ENCODE results near the gene C14orf93. TPM values are rescaled to one million over a fixed set of nuclear protein-coding genes. Genes with fewer than 3 reads are reported as not detected.
A peak's percentile ranks its signal among the peaks of the same experiment; 100 is the strongest.

C14orf93 gene
- total RNA-seq, 1 experiment from 2014 or later = 7.2 TPM

GRCh38 chr14:23052182-23052623 lies 42.3 kb upstream of the C14orf93 start:
- peaks cover 15% of the 10 kb centered on the region for H3K4me1 Mint-ChIP-seq (ENCODE audit: low read depth, unreplicated experiment)
- peaks cover 7% of the 10 kb centered on the region for H3K4me1 ChIP-seq
- POLR2A ChIA-PET = no interaction called here
- no peaks in the 10 kb centered on the region for H3K36me3 ChIP-seq (ENCODE audit: control insufficient read depth, insufficient read depth, low read length)
- H3K27me3 ChIP-seq (replicated peaks; ENCODE audit: control insufficient read depth, insufficient read depth, low read length) = no peaks in the 10 kb centered on the region
- H3K27ac Mint-ChIP-seq (ENCODE audit: unreplicated experiment) = no peak overlapping the region
- DNase-seq = no peak
- H3K36me3 Mint-ChIP-seq (ENCODE audit: insufficient read depth, unreplicated experiment) = peaks cover 6% of the 10 kb centered on the region
- H3K9me3 Mint-ChIP-seq (ENCODE audit: unreplicated experiment) = no peaks in the 10 kb centered on the region
- CTCF ChIA-PET = interaction anchor here (0.5 to 2.0 kb wide), 5 partner anchors 19 to 65 kb away, joined by 3 to 16 read pairs (median 6); no protein-coding TSS in a partner anchor
- H3K4me3 Mint-ChIP-seq (ENCODE audit: unreplicated experiment) = no peak overlapping the region
- H3K27me3 Mint-ChIP-seq (ENCODE audit: insufficient read depth, unreplicated experiment) = no peaks in the 10 kb centered on the region
- no peak overlapping the region for H3K4me3 ChIP-seq (ENCODE audit: low read depth, low read length)
- intact Hi-C loops (cut with micrococcal nuclease; ENCODE audit: unreplicated experiment) = no loop called here
- BruUV-seq (replicated peaks) = no TSS peak
- TF ChIP-seq CTCF (IDR thresholded peaks at IDR 0.05; ENCODE audit: insufficient read depth in 1 of 2, low read depth in 1 of 2, low read length in 1 of 2, severe bottlenecking in 1 of 2, unreplicated experiment in 1 of 2) = peak in 1 of 2 experiments; percentile 32
- H3K9me3 ChIP-seq = no peaks in the 10 kb centered on the region

- CTCF ChIA-PET = interaction anchor here (0.6 to 2.0 kb wide), 6 partner anchors 20 to 234 kb away, joined by 3 to 16 read pairs (median 6); no protein-coding TSS in a partner anchor
- Mint-ChIP-seq H3K27ac (ENCODE audit: unreplicated experiment) (no peak overlapping the region), H3K4me1 (ENCODE audit: low read depth, unreplicated experiment) (peaks cover 8% of the 10 kb centered on the region), H3K9me3 (ENCODE audit: unreplicated experiment) (no peaks in the 10 kb centered on the region), H3K36me3 (ENCODE audit: insufficient read depth, unreplicated experiment) (no peaks in the 10 kb centered on the region), H3K4me3 (ENCODE audit: unreplicated experiment) (no peak overlapping the region), H3K27me3 (ENCODE audit: insufficient read depth, unreplicated experiment) (no peaks in the 10 kb centered on the region)
- intact Hi-C loops (cut with micrococcal nuclease; ENCODE audit: unreplicated experiment) = no loop called here
- H3K4me3 ChIP-seq (ENCODE audit: low read depth, low read length) = no peak overlapping the region
- H3K27me3 ChIP-seq (replicated peaks; ENCODE audit: control insufficient read depth, insufficient read depth, low read length) = no peaks in the 10 kb centered on the region
- TF ChIP-seq CTCF (IDR thresholded peaks at IDR 0.05; ENCODE audit: insufficient read depth in 1 of 2, low read depth in 1 of 2, low read length in 1 of 2, severe bottlenecking in 1 of 2, unreplicated experiment in 1 of 2) = no peak
- no peaks in the 10 kb centered on the region for H3K9me3 ChIP-seq
- H3K36me3 ChIP-seq (ENCODE audit: control insufficient read depth, insufficient read depth, low read length) = no peaks in the 10 kb centered on the region
- POLR2A ChIA-PET = no interaction called here
- H3K4me1 ChIP-seq = peaks cover 7% of the 10 kb centered on the region
- DNase-seq = no peak
- BruUV-seq (replicated peaks) = no TSS peak
These were observed 41.5 kb upstream of the C14orf93 start for GRCh38 chr14:23051141-23052057.

GRCh38 chr14:23049011-23049410 lies 39.1 kb upstream of the C14orf93 start:
- ChIA-PET POLR2A (no interaction called here), CTCF (no interaction called here)
- no TSS peak for BruUV-seq (replicated peaks)
- no peaks in the 10 kb centered on the region for H3K36me3 Mint-ChIP-seq (ENCODE audit: insufficient read depth, unreplicated experiment)
- no peak overlapping the region for H3K4me3 ChIP-seq (ENCODE audit: low read depth, low read length)
- H3K27me3 ChIP-seq (replicated peaks; ENCODE audit: control insufficient read depth, insufficient read depth, low read length) = no peaks in the 10 kb centered on the region
- H3K36me3 ChIP-seq (ENCODE audit: control insufficient read depth, insufficient read depth, low read length) = no peaks in the 10 kb centered on the region
- TF ChIP-seq CTCF (IDR thresholded peaks at IDR 0.05; ENCODE audit: insufficient read depth in 1 of 2, low read depth in 1 of 2, low read length in 1 of 2, severe bottlenecking in 1 of 2, unreplicated experiment in 1 of 2) = no peak
- intact Hi-C loops (cut with micrococcal nuclease; ENCODE audit: unreplicated experiment) = no loop called here
- H3K27me3 Mint-ChIP-seq (ENCODE audit: insufficient read depth, unreplicated experiment) = no peaks in the 10 kb centered on the region
- H3K4me1 Mint-ChIP-seq (ENCODE audit: low read depth, unreplicated experiment) = no peaks in the 10 kb centered on the region
- H3K4me3 Mint-ChIP-seq (ENCODE audit: unreplicated experiment) = no peak overlapping the region
- H3K27ac Mint-ChIP-seq (ENCODE audit: unreplicated experiment) = no peak overlapping the region
- H3K4me1 ChIP-seq = peaks cover 11% of the 10 kb centered on the region
- H3K9me3 Mint-ChIP-seq (ENCODE audit: unreplicated experiment) = no peaks in the 10 kb centered on the region
- no peaks in the 10 kb centered on the region for H3K9me3 ChIP-seq
- DNase-seq = no peak
